CD4-positive, alpha-beta T cell (primary cell): Measurements from ENCODE around the gene THUMPD2. TPM values are rescaled to one million over a fixed set of nuclear protein-coding genes. Genes with fewer than 3 reads are reported as not detected.

ENCODE experiments used
- ATAC-seq: fragments of 200-7000 bp; cut with Tn5 transposase; one replicate; pipeline ENCODE4 v1.10.0; 2022; ENCODE audit warnings: mild to moderate bottlenecking; ENCODE audit not compliant: poor library complexity
- CTCF ChIA-PET: fragments of 350-600 bp; sonication (Branson Sonifier 250); formaldehyde crosslinking; loops from one replicate; lab custom pipeline; 2021; ENCODE audit warnings: antibody characterized with exemption, inconsistent platforms; lab: Charles Lee
- POLR2A ChIA-PET: fragments of 350-600 bp; sonication (Branson Sonifier 250); formaldehyde crosslinking; loops from one replicate; lab custom pipeline; 2021; ENCODE audit warnings: antibody characterized with exemption, inconsistent platforms; lab: Charles Lee
- DNase-seq, 14 experiments: peaks; one replicate each; pipeline ENCODE4 v3.0.0-alpha.2; 2013 to 2020; ENCODE audit warnings: mixed read lengths in 2 of 14
- H3K27ac ChIP-seq, 2 donors: one replicate each; pipeline versions ENCODE4 v1.5.1 to v1.7.0; 2013; ENCODE audit warnings: low read length in 2 of 2, low read depth in 1 of 2, mild to moderate bottlenecking in 1 of 2
- H3K27me3 ChIP-seq, 2 experiments: 1 replicate in 1 of 2; 2 replicates in 1 of 2; pipeline versions ENCODE4 v1.6.1 to v1.7.0; 2013; ENCODE audit warnings: low read length in 2 of 2, control low read depth in 1 of 2, mild to moderate bottlenecking in 1 of 2, moderate library complexity in 1 of 2; ENCODE audit not compliant: insufficient read depth in 2 of 2, control insufficient read depth in 1 of 2
- H3K36me3 ChIP-seq: one replicate; pipeline ENCODE4 v1.6.1; 2013; ENCODE audit warnings: low read length, control low read depth; ENCODE audit not compliant: insufficient read depth
- H3K4me1 ChIP-seq: one replicate; pipeline ENCODE4 v1.6.1; 2013; ENCODE audit warnings: low read length, control low read depth; ENCODE audit not compliant: insufficient read depth
- H3K4me3 ChIP-seq: one replicate; pipeline ENCODE4 v1.5.1; 2013; ENCODE audit warnings: mild to moderate bottlenecking, low read length, moderate library complexity
- H3K9me3 ChIP-seq, 2 experiments: 1 replicate in 1 of 2; 2 replicates in 1 of 2; pipeline versions ENCODE4 v1.6.1 to v1.7.0; 2013; ENCODE audit warnings: low read length in 2 of 2, mild to moderate bottlenecking in 2 of 2, control low read depth in 1 of 2, moderate library complexity in 1 of 2; ENCODE audit not compliant: control insufficient read depth in 1 of 2, insufficient read depth in 1 of 2
- H3K27ac Mint-ChIP-seq: one replicate; pipeline ENCODE4 v1.8.0; 2020; ENCODE audit warnings: mixed read lengths
- H3K27me3 Mint-ChIP-seq: one replicate; pipeline ENCODE4 v1.8.0; 2021; ENCODE audit warnings: mixed read lengths
- H3K36me3 Mint-ChIP-seq: one replicate; pipeline ENCODE4 v1.8.0; 2021; ENCODE audit warnings: low read depth, mixed read lengths
- H3K4me1 Mint-ChIP-seq: one replicate; pipeline ENCODE4 v1.8.0; 2021; ENCODE audit warnings: low read depth, mixed read lengths
- H3K4me3 Mint-ChIP-seq: one replicate; pipeline ENCODE4 v1.8.0; 2020; ENCODE audit warnings: mild to moderate bottlenecking, mixed read lengths
- H3K9me3 Mint-ChIP-seq: one replicate; pipeline ENCODE4 v1.8.0; 2020; ENCODE audit warnings: mixed read lengths
- intact Hi-C, 2 experiments: fragments of 100-400 bp; cut with DNase I in 1 of 2; cut with micrococcal nuclease in 1 of 2; formaldehyde crosslinking; loops; one replicate each; pipeline versions ENCODE4 v1.15.1 to v1.9.0; 2023 to 2025; cut with DNase I, micrococcal nuclease
- total RNA-seq, 174 experiments: library from RNA in 2 of 174; stranded (reverse) in 2 of 174; gene quantifications; one replicate each; pipeline ENCODE4 v1.2.3 and lab custom pipeline; 2021 to 2026
- TF ChIP-seq, protein P1 (sequence below): fragments of 200-600 bp; IDR thresholded peaks from one replicate; pipeline ENCODE4 v1.8.0; 2022; ENCODE audit warnings: antibody characterized with exemption, mild to moderate bottlenecking

The THUMPD2 gene
- total RNA-seq, 2 experiments from 2014 or later, result 13.7 to 15.5 TPM

- TF ChIP-seq, protein P1, sequence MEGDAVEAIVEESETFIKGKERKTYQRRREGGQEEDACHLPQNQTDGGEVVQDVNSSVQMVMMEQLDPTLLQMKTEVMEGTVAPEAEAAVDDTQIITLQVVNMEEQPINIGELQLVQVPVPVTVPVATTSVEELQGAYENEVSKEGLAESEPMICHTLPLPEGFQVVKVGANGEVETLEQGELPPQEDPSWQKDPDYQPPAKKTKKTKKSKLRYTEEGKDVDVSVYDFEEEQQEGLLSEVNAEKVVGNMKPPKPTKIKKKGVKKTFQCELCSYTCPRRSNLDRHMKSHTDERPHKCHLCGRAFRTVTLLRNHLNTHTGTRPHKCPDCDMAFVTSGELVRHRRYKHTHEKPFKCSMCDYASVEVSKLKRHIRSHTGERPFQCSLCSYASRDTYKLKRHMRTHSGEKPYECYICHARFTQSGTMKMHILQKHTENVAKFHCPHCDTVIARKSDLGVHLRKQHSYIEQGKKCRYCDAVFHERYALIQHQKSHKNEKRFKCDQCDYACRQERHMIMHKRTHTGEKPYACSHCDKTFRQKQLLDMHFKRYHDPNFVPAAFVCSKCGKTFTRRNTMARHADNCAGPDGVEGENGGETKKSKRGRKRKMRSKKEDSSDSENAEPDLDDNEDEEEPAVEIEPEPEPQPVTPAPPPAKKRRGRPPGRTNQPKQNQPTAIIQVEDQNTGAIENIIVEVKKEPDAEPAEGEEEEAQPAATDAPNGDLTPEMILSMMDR, result no peak
- Histone ChIP-seq H3K27ac (no peak overlapping the region), H3K4me3 (no peak overlapping the region), H3K36me3 (no peaks in the 10 kb centered on the region), H3K27me3 (peaks cover 0 to 4% of the 10 kb centered on the region in 2 experiments), H3K9me3 (no peaks in the 10 kb centered on the region), H3K4me1 (no peaks in the 10 kb centered on the region)
- H3K9me3 Mint-ChIP-seq, result no peaks in the 10 kb centered on the region
- H3K27ac Mint-ChIP-seq, result no peak overlapping the region
- DNase-seq (no peak), ATAC-seq (no peak)
- POLR2A ChIA-PET, result no interaction called here
- no peak overlapping the region for H3K4me3 Mint-ChIP-seq
- no peaks in the 10 kb centered on the region for H3K36me3 Mint-ChIP-seq
- CTCF ChIA-PET, result no interaction called here
- peaks cover 2% of the 10 kb centered on the region for H3K27me3 Mint-ChIP-seq
- H3K4me1 Mint-ChIP-seq, result no peaks in the 10 kb centered on the region
- intact Hi-C loops, result no loop called here
Measured at GRCh38 chr2:39712953-39713352, 66.1 kb downstream of the THUMPD2 start.

GRCh38 chr2:39710807-39711206 lies 68.3 kb downstream of the THUMPD2 start:
- H3K36me3 ChIP-seq, result no peaks in the 10 kb centered on the region
- H3K9me3 ChIP-seq, result no peaks in the 10 kb centered on the region
- no peaks in the 10 kb centered on the region for H3K36me3 Mint-ChIP-seq
- ChIA-PET CTCF (interaction anchor here (1.2 kb wide), 1 partner anchor 18 kb away, joined by 3 read pairs; no protein-coding TSS in a partner anchor), POLR2A (no interaction called here)
- ATAC-seq (no peak), DNase-seq (no peak)
- no peaks in the 10 kb centered on the region for H3K4me1 ChIP-seq
- H3K4me3 Mint-ChIP-seq, result no peak overlapping the region
- H3K27me3 ChIP-seq, result peaks cover 0 to 4% of the 10 kb centered on the region in 2 experiments
- TF ChIP-seq, protein P1, result no peak
- no peaks in the 10 kb centered on the region for H3K9me3 Mint-ChIP-seq
- intact Hi-C loops, result no loop called here
- H3K27ac ChIP-seq, result no peak overlapping the region
- H3K4me3 ChIP-seq, result no peak overlapping the region
- peaks cover 5% of the 10 kb centered on the region for H3K27me3 Mint-ChIP-seq
- no peaks in the 10 kb centered on the region for H3K4me1 Mint-ChIP-seq
- H3K27ac Mint-ChIP-seq, result no peak overlapping the region

DNA sequence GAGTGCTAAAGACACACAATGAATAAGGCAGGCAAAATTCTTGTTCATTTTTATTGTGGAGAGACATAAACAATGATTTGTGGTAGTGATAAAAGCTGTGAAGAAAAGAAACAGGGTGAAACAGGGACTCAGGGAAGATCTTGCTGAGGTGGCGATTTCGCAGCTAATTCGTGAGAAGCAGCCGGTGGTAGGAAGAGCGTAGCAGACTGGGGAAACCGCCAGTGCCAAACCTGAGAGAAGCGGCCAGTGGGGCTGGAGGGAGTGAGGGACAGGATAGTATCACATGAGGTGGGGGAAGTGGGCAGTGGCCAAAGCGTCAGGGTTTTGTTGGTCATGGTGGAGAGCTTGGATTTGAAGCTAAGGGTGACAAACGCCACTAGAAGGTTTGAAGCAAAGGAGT lies 71.1 kb downstream of the THUMPD2 start:
- Mint-ChIP-seq H3K36me3 (no peaks in the 10 kb centered on the region), H3K27ac (no peak overlapping the region), H3K9me3 (no peaks in the 10 kb centered on the region), H3K4me1 (no peaks in the 10 kb centered on the region), H3K4me3 (no peak overlapping the region), H3K27me3 (peaks cover 5% of the 10 kb centered on the region)
- Histone ChIP-seq H3K36me3 (no peaks in the 10 kb centered on the region), H3K27ac (no peak overlapping the region), H3K4me3 (no peak overlapping the region), H3K9me3 (no peaks in the 10 kb centered on the region), H3K4me1 (no peaks in the 10 kb centered on the region), H3K27me3 (peaks cover 0 to 4% of the 10 kb centered on the region in 2 experiments)
- intact Hi-C loops, result no loop called here
- ChIA-PET CTCF (interaction anchor here (0.6 kb wide), 1 partner anchor 35 kb away, joined by 3 read pairs; no protein-coding TSS in a partner anchor), POLR2A (no interaction called here)
- DNase-seq (no peak), ATAC-seq (no peak)
- TF ChIP-seq, protein P1, result no peak
